HG02938 (cell line): ENCODE data around the gene MKRN2.
"Not testable (repeated sequence)": the region's sequence is repeated elsewhere in the genome, so short reads cannot be mapped to it uniquely, and the experiment has no call there.

Source experiments
- ATAC-seq: cut with Tn5 transposase; IDR thresholded peaks from one replicate; pipeline ENCODE4 v1.9.1; 2021; ENCODE audit warnings: mild to moderate bottlenecking, moderate library complexity; ENCODE audit not compliant: unreplicated experiment

Gene MKRN2

GRCh38 chr3:12629560-12629959 is 72.7 kb downstream of the MKRN2 start:
- no peak for ATAC-seq

GRCh38 chr3:12630292-12630691 is 73.4 kb downstream of the MKRN2 start:
- ATAC-seq, result no peak

- not testable (repeated sequence) for ATAC-seq
These were observed 74.0 kb downstream of the MKRN2 start for GRCh38 chr3:12630843-12631242.

- ATAC-seq, result no peak
These were observed 75.6 kb downstream of the MKRN2 start for GRCh38 chr3:12632523-12632922.

GRCh38 chr3:12633108-12633507 is 76.2 kb downstream of the MKRN2 start:
- ATAC-seq, result no peak
